ENCODE data around the gene CAMK2G. TPM values are rescaled to one million over a fixed set of nuclear protein-coding genes. Genes with fewer than 3 reads are reported as not detected.
A peak's percentile ranks its signal among the peaks of the same experiment; 100 is the strongest.

The CAMK2G gene
- total RNA-seq, 3 donors from 2014 or later: 22.6 to 28.0 (median 27.2) TPM

DNA sequence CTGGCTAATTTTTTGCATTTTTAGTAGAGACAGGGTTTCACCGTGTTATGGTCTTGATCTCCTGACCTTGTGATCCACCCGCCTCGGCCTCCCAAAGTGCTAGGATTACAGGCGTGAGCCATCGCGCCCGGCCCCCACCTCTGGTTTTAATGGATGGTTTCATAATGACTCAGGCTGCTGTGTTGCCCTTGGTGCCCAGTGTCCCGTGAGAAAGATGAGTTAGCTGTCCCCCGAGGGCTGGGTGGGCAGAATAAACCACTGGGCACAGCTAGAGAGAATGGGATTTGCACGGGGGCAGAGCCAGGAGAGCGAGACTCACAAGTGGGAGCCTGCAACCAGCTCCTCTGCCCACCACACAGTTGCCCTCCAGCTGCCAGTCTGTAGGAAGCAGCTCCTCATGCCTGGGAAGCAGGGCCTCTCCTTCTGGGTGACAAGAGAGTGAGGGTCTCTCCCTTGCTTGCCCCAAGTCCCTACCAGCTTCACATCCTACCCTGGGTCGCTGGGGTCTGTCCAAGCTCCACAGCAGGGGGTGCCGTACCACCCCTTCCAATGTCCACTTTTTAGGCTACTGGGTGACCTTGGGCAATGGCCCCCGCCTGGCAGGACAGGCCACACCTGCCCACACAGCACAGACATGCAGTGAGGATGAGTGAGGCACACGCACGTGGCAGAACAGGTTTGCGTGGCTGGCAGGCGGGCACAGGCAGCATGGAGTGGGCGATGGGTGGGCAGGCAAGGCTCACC, 46.8 kb downstream of the CAMK2G start:
- Histone ChIP-seq H3K4me1 (no peaks in the 10 kb centered on the region), H3K27me3 (no peaks in the 10 kb centered on the region), H3K4me3 (no peak overlapping the region), H3K36me3 (no peaks in the 10 kb centered on the region), H3K27ac (no peak overlapping the region), H3K9me3 (no peaks in the 10 kb centered on the region)
- no peak for DNase-seq (ENCODE audit: low spot score in 2 of 2)
- no peak for TF ChIP-seq POLR2AphosphoS5 (IDR thresholded peaks at IDR 0.05)
- TF ChIP-seq, protein P1, sequence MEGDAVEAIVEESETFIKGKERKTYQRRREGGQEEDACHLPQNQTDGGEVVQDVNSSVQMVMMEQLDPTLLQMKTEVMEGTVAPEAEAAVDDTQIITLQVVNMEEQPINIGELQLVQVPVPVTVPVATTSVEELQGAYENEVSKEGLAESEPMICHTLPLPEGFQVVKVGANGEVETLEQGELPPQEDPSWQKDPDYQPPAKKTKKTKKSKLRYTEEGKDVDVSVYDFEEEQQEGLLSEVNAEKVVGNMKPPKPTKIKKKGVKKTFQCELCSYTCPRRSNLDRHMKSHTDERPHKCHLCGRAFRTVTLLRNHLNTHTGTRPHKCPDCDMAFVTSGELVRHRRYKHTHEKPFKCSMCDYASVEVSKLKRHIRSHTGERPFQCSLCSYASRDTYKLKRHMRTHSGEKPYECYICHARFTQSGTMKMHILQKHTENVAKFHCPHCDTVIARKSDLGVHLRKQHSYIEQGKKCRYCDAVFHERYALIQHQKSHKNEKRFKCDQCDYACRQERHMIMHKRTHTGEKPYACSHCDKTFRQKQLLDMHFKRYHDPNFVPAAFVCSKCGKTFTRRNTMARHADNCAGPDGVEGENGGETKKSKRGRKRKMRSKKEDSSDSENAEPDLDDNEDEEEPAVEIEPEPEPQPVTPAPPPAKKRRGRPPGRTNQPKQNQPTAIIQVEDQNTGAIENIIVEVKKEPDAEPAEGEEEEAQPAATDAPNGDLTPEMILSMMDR (IDR thresholded peaks at IDR 0.05): no peak
- TF ChIP-seq POLR2A (IDR thresholded peaks at IDR 0.05): no peak
- intact Hi-C loops (cut with DNase I; ENCODE audit: low total_unique reads): no loop called here

DNA sequence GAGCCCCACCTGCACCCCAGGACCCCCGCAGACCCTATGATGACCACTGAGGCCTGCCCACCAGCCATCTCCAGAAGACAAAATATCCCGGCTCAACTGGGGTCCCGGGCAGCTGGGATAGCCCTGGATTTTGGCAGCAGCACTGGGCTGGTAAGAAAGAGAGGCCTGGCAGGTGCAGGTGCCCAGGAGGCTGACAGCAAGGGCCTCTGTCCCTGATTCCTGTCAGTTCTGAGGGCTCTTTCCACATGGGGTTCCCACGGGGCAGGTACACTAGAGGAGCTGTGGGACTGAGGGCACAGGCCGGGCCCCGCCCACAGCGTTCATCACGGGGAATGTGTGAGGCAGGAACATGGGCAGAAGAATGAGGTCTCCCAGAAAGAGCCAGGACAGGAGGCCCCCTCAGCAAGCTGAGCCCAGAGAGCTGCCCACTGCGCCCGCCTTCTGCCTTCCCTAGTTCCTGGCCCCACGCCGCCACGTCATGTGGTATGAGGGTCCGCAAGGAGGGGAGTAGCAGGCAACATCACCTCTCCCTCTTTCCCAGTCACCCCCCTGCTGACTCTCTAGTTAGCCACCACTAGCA, 50.1 kb downstream of the CAMK2G start:
- no peak for TF ChIP-seq POLR2AphosphoS5 (IDR thresholded peaks at IDR 0.05)
- no peak for TF ChIP-seq POLR2A (IDR thresholded peaks at IDR 0.05)
- TF ChIP-seq, protein P1 (IDR thresholded peaks at IDR 0.05): no peak

GRCh38 chr10:73823391-73823790, 51.0 kb downstream of the CAMK2G start:
- Histone ChIP-seq H3K9me3 (no peaks in the 10 kb centered on the region), H3K4me1 (peaks cover 0 to 12% of the 10 kb centered on the region in 2 donors), H3K27ac (no peak overlapping the region), H3K36me3 (no peaks in the 10 kb centered on the region), H3K4me3 (no peak overlapping the region), H3K27me3 (no peaks in the 10 kb centered on the region)
- intact Hi-C loops (cut with DNase I; ENCODE audit: low total_unique reads): no loop called here
- no peak for DNase-seq (ENCODE audit: low spot score in 2 of 2)
- TF ChIP-seq, protein P1 (IDR thresholded peaks at IDR 0.05): no peak
- TF ChIP-seq POLR2A (IDR thresholded peaks at IDR 0.05) (no peak), POLR2AphosphoS5 (IDR thresholded peaks at IDR 0.05) (no peak)

More for the DNA sequence above, 50.1 kb downstream of the CAMK2G start:
- peaks cover 0 to 8% of the 10 kb centered on the region in 2 donors for H3K4me1 ChIP-seq
- intact Hi-C loops (cut with DNase I; ENCODE audit: low total_unique reads): no loop called here
- H3K36me3 ChIP-seq: no peaks in the 10 kb centered on the region
- H3K9me3 ChIP-seq: no peaks in the 10 kb centered on the region
- no peak overlapping the region for H3K27ac ChIP-seq
- no peaks in the 10 kb centered on the region for H3K27me3 ChIP-seq
- DNase-seq (ENCODE audit: low spot score in 2 of 2): no peak
- no peak overlapping the region for H3K4me3 ChIP-seq

DNA sequence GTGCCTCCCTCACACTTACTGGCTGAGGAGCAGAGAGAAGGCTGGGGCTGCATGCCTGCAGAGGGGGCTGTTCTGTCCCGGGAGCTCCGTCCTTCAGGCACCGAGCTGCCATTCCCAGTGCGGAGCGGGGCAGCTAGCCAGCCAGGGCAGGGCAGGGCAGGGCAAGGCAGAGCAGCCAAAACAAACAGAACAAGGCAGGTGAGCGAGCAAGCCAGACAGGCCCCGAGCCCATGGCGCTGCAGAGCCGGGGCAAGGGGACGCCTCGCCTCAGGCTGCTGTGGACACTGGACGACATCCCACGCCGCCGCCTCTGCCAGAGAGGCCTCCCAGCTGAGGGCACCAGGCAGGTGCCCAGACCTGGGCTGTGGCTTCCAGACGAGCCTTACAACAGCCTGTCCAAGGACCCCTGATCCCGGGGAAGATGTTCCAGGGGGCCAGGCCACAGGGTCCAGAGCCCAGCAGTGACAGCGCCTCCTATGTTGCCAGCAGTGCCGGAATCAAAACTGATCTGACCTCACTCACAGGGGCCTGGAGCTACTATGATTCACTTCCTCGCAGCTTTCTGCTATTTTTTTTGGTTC, 54.8 kb downstream of the CAMK2G start:
- peak overlapping the region in 1 of 3 donors; percentile 3 for H3K4me3 ChIP-seq
- no peaks in the 10 kb centered on the region for H3K36me3 ChIP-seq
- H3K27me3 ChIP-seq: no peaks in the 10 kb centered on the region
- no peaks in the 10 kb centered on the region for H3K9me3 ChIP-seq
- H3K27ac ChIP-seq: peak overlapping the region; percentile 82 to 86
- peaks cover 0 to 12% of the 10 kb centered on the region in 2 donors for H3K4me1 ChIP-seq
- intact Hi-C loops (cut with DNase I; ENCODE audit: low total_unique reads): no loop called here
- TF ChIP-seq, protein P1 (IDR thresholded peaks at IDR 0.05): no peak
- TF ChIP-seq POLR2A (IDR thresholded peaks at IDR 0.05): no peak
- DNase-seq (ENCODE audit: low spot score in 2 of 2): peak; percentile 73 to 88

DNA sequence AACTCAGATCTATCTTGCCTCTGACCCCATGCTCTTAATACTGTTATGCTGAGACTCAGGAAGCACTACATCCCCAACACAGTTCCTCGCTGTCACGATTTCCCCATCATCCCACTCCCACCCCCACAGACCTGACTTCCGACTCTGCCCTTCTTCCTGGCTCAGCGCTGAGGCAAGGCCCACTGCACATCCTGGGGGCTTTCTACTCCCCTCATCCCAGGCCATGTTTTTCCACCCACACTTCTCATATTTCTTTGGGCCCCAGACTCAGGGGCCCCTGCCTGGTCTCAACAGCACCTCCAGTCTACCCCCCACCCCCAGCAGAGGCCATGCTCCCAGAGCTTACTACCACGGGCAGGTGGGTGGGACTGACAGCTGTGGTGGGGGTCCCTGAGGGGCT, 55.3 kb downstream of the CAMK2G start:
- Histone ChIP-seq H3K4me3 (peak overlapping the region in 1 of 3 donors; percentile 3), H3K27me3 (no peaks in the 10 kb centered on the region), H3K27ac (peak overlapping the region; percentile 82 to 86), H3K36me3 (no peaks in the 10 kb centered on the region), H3K4me1 (peaks cover 0 to 12% of the 10 kb centered on the region in 2 donors), H3K9me3 (no peaks in the 10 kb centered on the region)
- TF ChIP-seq, protein P1 (IDR thresholded peaks at IDR 0.05): no peak
- TF ChIP-seq POLR2AphosphoS5 (IDR thresholded peaks at IDR 0.05) (no peak), POLR2A (IDR thresholded peaks at IDR 0.05) (no peak)
- intact Hi-C loops (cut with DNase I; ENCODE audit: low total_unique reads): no loop called here
- no peak for DNase-seq (ENCODE audit: low spot score in 2 of 2)
